A549 (cell line): Measurements from ENCODE around the gene PLCXD3. TPM values are rescaled to one million over a fixed set of nuclear protein-coding genes. Genes with fewer than 3 reads are reported as not detected.

Experiments
- ATAC-seq, 2 experiments: fragments of 200-7000 bp in 1 of 2; fragments of >200 bp in 1 of 2; cut with Nextera tagmentation in 1 of 2; cut with Tn5 transposase in 1 of 2; 3 replicates each; pipeline versions ENCODE4 v1.8.0 to v1.9.1; 2018 to 2020; ENCODE audit warnings: mild to moderate bottlenecking in 1 of 2, moderate library complexity in 1 of 2
- CTCF ChIA-PET: fragments of 300-600 bp; sonication (Branson Sonifier 250); formaldehyde crosslinking; extraction: SDS; loops from one replicate; lab custom pipeline; 2021; ENCODE audit warnings: antibody characterized with exemption, inconsistent platforms; lab: Yijun Ruan, JAX
- POLR2A ChIA-PET: fragments of 350-600 bp; formaldehyde crosslinking; extraction: SDS; loops from one replicate; lab custom pipeline; 2021; ENCODE audit warnings: antibody characterized with exemption, inconsistent platforms; lab: Yijun Ruan, JAX
- DNase-seq, 2 experiments: peaks; one replicate each; pipeline versions ENCODE4 v3.0.0 to v3.0.0-alpha.2; 2011 to 2016; ENCODE audit warnings: low read depth in 1 of 2, low spot score in 1 of 2
- FAIRE-seq: peaks from 2 replicates; lab custom pipeline; 2011; peaks lifted over from hg19 to GRCh38; lab: Jason Lieb, UNC
- H3K27ac ChIP-seq, 2 experiments: fragments of >200 bp; sonication (Bioruptor Twin); formaldehyde crosslinking; 3 replicates each; pipeline ENCODE4 v1.5.1; 2016 to 2017
- H3K4me1 ChIP-seq: fragments of >200 bp; sonication (Bioruptor Twin); formaldehyde crosslinking; 3 replicates; pipeline ENCODE4 v1.6.1; 2016
- H3K4me2 ChIP-seq: fragments of >200 bp; sonication (Bioruptor Twin); formaldehyde crosslinking; 3 replicates; pipeline ENCODE4 v1.6.1; 2016
- H3K4me3 ChIP-seq: fragments of >200 bp; sonication (Bioruptor Twin); formaldehyde crosslinking; 3 replicates; pipeline ENCODE4 v1.5.1; 2016
- H3K9me3 ChIP-seq: fragments of >200 bp; sonication (Bioruptor Twin); formaldehyde crosslinking; 3 replicates; pipeline ENCODE4 v1.6.1; 2016
- CHD2 ChIP-seq: fragments of 150-350 bp; IDR thresholded peaks from 2 replicates; pipeline ENCODE4 v1.6.1; 2014; ENCODE audit warnings: low read length; ENCODE audit not compliant: partially characterized antibody
- CHD4 ChIP-seq: fragments of 200-600 bp; sonication (generic); IDR thresholded peaks from 2 replicates; pipeline ENCODE4 v1.6.1; 2016; ENCODE audit warnings: antibody characterized with exemption, mild to moderate bottlenecking, borderline replicate concordance
- ESRRA ChIP-seq: fragments of 150-350 bp; IDR thresholded peaks from 2 replicates; pipeline ENCODE4 v1.6.1; 2014; ENCODE audit warnings: mild to moderate bottlenecking, low read length, borderline replicate concordance
- GATA3 ChIP-seq: IDR thresholded peaks from 2 replicates; pipeline ENCODE4 v1.6.1; 2012; ENCODE audit warnings: borderline replicate concordance
- HEYL ChIP-seq: fragments of 250-450 bp; sonication (Bioruptor Pico); IDR thresholded peaks from 2 replicates; pipeline ENCODE4 v1.8.0; 2021; ENCODE audit warnings: mild to moderate bottlenecking, moderate library complexity
- HOXB13 ChIP-seq: fragments of 250-450 bp; sonication (Bioruptor Pico); IDR thresholded peaks from 2 replicates; pipeline ENCODE4 v1.5.0; 2020; ENCODE audit warnings: low read depth, mild to moderate bottlenecking, moderate library complexity
- HOXB5 ChIP-seq: fragments of 250-450 bp; sonication (Bioruptor Pico); IDR thresholded peaks from 2 replicates; pipeline ENCODE4 v1.5.0; 2020; ENCODE audit warnings: mild to moderate bottlenecking, moderate library complexity
- NR3C1 ChIP-seq: fragments of >200 bp; sonication (Bioruptor Twin); formaldehyde crosslinking; IDR thresholded peaks from 3 replicates; pipeline ENCODE4 v1.6.1; 2017
- PHF8 ChIP-seq: fragments of 200-600 bp; sonication (generic); IDR thresholded peaks from 2 replicates; pipeline ENCODE4 v1.6.1; 2016; ENCODE audit warnings: low read depth, mild to moderate bottlenecking, antibody characterized with exemption, moderate library complexity, borderline replicate concordance
- POLR2A ChIP-seq: IDR thresholded peaks from 2 replicates; pipeline ENCODE4 v1.6.1; 2012; ENCODE audit warnings: mild to moderate bottlenecking, low read length
- RAD21 ChIP-seq, 2 experiments: fragments of >200 bp in 1 of 2; sonication (Bioruptor Twin) in 1 of 2; formaldehyde crosslinking in 1 of 2; IDR thresholded peaks in 1 of 2; conservative IDR thresholded peaks in 1 of 2; 2 replicates in 1 of 2; 3 replicates in 1 of 2; pipeline ENCODE4 v1.6.1; 2012 to 2018; ENCODE audit warnings: inconsistent platforms in 1 of 2
- RCOR1 ChIP-seq: fragments of 150-350 bp; IDR thresholded peaks from 2 replicates; pipeline ENCODE4 v1.6.1; 2014; ENCODE audit warnings: antibody characterized with exemption, low read length, low read depth
- RNF2 ChIP-seq: fragments of 200-600 bp; sonication (generic); IDR thresholded peaks from 2 replicates; pipeline ENCODE4 v1.6.1; 2016; ENCODE audit warnings: low read depth, mild to moderate bottlenecking, antibody characterized with exemption, moderate library complexity, borderline replicate concordance
- WGBS: methylation state at CpG from one replicate; pipeline ENCODE4 v1.1.6; 2017; ENCODE audit errors: missing lambda C conversion rate; 5-methylcytosine and 5-hydroxymethylcytosine counted together
- polyA plus RNA-seq, 4 experiments: library from polyadenylated mRNA; depleted of rRNA in 3 of 4; stranded (reverse); fragments of >200 nt; fragmentation: RNase III in 1 of 4; extraction: RNeasy Plus Mini Kit Qiagen cat#74134 plus additional on column Dnase treatment in 1 of 4; gene quantifications; 2 replicates in 3 of 4; 3 replicates in 1 of 4; pipeline ENCODE4 v1.2.3, GENCODE V29; 2011 to 2017
- TF ChIP-seq, protein P1 (sequence below): IDR thresholded peaks from 2 replicates; pipeline ENCODE4 v1.6.1; 2012; ENCODE audit warnings: low read depth, borderline replicate concordance
- TF ChIP-seq, protein P2 (sequence below): fragments of >200 bp; sonication (Bioruptor Twin); formaldehyde crosslinking; IDR thresholded peaks from 3 replicates; pipeline ENCODE4 v1.5.1; 2016
- TF ChIP-seq, protein P3 (sequence below): IDR thresholded peaks from 2 replicates; pipeline ENCODE4 v1.6.1; 2012
- TF ChIP-seq, protein P4 (sequence below): fragments of 250-450 bp; sonication (Bioruptor Pico); IDR thresholded peaks from 2 replicates; pipeline ENCODE4 v1.5.0; 2020; ENCODE audit warnings: low read depth, mild to moderate bottlenecking, moderate library complexity
- TF ChIP-seq, protein P5 (sequence below): fragments of 250-450 bp; sonication (Bioruptor Pico); IDR thresholded peaks from 2 replicates; pipeline ENCODE4 v1.5.0; 2021; ENCODE audit warnings: mild to moderate bottlenecking, moderate library complexity, borderline replicate concordance

Gene PLCXD3
- polyA plus RNA-seq, 2 of the 4 experiments (the other 2 are of a cell fraction) = 1.2 to 1.6 TPM

DNA sequence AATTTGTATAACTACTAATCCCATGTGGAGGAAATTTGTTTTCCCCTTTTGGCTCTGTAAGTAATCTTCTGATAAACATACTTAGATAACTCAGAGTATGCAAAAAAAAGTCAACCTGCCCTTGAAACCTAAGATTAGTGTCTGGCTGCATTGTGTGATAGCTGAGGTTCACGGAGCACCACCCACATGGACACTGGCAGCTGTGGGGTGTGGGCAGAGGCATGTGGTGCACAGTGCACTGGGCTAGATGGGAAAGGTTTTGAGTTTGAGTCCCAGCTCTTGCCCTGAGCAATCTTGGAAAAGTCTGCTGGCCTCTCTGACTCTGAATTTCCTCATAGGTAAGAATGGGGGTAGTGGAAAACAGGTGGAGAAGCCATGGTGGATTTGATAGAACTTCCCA is 75.1 kb downstream of the PLCXD3 start:
- POLR2A ChIA-PET = no interaction called here
- FAIRE-seq (no peak), ATAC-seq (no peak), DNase-seq (no peak)
- CTCF ChIA-PET = interaction anchor here (1.3 kb wide), 1 partner anchor 88 kb away, joined by 3 read pairs; no protein-coding TSS in a partner anchor
- H3K4me3 ChIP-seq = no peak overlapping the region
- TF ChIP-seq, protein P1, sequence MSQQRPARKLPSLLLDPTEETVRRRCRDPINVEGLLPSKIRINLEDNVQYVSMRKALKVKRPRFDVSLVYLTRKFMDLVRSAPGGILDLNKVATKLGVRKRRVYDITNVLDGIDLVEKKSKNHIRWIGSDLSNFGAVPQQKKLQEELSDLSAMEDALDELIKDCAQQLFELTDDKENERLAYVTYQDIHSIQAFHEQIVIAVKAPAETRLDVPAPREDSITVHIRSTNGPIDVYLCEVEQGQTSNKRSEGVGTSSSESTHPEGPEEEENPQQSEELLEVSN = no peak
- TF ChIP-seq RNF2 (no peak), NR3C1 (no peak)
- no peaks in the 10 kb centered on the region for H3K9me3 ChIP-seq
- H3K4me1 ChIP-seq = peaks cover 12% of the 10 kb centered on the region; the same call in 2 of the 3 replicates
- H3K4me2 ChIP-seq = no peak overlapping the region
- 81% methylated on average over 1 of the region's 1 CpG for WGBS
- H3K27ac ChIP-seq = no peak overlapping the region

DNA sequence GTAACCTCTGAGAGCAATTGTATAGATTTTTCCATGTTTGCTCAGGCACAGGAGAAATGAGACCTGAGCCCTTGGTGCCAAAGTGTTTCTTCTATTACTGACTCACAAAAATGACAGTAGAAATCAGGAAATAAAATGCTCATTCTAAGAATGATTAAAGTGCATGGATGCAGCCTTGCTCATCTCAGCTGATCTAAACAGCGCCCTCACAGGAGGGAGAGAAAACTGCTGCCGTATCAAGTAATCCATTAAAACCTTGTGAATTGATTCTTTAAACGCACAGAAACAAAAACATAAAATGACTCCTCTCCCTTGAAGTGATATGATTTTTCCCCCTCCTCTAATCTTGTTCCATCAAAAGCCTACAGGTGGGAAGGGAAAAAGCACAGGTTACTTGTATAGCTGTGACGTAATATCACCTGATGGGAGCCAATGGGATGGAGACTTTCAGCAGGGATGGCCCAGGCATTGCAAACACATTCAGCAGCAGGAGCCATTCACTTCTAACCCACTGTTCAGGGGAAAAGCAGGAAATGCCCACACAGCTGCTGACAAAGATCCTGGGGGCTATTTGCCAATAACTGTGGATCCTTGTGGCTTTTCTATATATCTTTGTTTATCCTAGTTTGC is 76.7 kb downstream of the PLCXD3 start:
- TF ChIP-seq POLR2A (no peak), RAD21 (conservative IDR thresholded peaks at IDR 0.05 in 1 of 2, IDR thresholded peaks at IDR 0.05 in 1 of 2) (peak in 1 of 2 experiments; percentile 11; a peak in 1 of 5 replicates)
- TF ChIP-seq, protein P2, sequence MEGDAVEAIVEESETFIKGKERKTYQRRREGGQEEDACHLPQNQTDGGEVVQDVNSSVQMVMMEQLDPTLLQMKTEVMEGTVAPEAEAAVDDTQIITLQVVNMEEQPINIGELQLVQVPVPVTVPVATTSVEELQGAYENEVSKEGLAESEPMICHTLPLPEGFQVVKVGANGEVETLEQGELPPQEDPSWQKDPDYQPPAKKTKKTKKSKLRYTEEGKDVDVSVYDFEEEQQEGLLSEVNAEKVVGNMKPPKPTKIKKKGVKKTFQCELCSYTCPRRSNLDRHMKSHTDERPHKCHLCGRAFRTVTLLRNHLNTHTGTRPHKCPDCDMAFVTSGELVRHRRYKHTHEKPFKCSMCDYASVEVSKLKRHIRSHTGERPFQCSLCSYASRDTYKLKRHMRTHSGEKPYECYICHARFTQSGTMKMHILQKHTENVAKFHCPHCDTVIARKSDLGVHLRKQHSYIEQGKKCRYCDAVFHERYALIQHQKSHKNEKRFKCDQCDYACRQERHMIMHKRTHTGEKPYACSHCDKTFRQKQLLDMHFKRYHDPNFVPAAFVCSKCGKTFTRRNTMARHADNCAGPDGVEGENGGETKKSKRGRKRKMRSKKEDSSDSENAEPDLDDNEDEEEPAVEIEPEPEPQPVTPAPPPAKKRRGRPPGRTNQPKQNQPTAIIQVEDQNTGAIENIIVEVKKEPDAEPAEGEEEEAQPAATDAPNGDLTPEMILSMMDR = peak; percentile 34; the same call in 1 of the 3 replicates
- TF ChIP-seq, all 56 proteins: peak for 2
- no peak for DNase-seq
- ChIA-PET CTCF (interaction anchor here (0.7 to 1.2 kb wide), 2 partner anchors 25 to 26 kb away, joined by 3 read pairs; no protein-coding TSS in a partner anchor), POLR2A (no interaction called here)
- no peak for FAIRE-seq
- H3K4me1 ChIP-seq = peaks cover 12% of the 10 kb centered on the region; the same call in 2 of the 3 replicates
- no peak overlapping the region for H3K4me3 ChIP-seq
- WGBS = 84% methylated on average over 4 of the region's 4 CpGs
- H3K9me3 ChIP-seq = no peaks in the 10 kb centered on the region
- H3K27ac ChIP-seq = no peak overlapping the region; a peak in 1 of 6 replicates
- H3K4me2 ChIP-seq = no peak overlapping the region
- peak in 1 of 2 experiments; percentile 55; a peak in 2 of 6 replicates for ATAC-seq

DNA sequence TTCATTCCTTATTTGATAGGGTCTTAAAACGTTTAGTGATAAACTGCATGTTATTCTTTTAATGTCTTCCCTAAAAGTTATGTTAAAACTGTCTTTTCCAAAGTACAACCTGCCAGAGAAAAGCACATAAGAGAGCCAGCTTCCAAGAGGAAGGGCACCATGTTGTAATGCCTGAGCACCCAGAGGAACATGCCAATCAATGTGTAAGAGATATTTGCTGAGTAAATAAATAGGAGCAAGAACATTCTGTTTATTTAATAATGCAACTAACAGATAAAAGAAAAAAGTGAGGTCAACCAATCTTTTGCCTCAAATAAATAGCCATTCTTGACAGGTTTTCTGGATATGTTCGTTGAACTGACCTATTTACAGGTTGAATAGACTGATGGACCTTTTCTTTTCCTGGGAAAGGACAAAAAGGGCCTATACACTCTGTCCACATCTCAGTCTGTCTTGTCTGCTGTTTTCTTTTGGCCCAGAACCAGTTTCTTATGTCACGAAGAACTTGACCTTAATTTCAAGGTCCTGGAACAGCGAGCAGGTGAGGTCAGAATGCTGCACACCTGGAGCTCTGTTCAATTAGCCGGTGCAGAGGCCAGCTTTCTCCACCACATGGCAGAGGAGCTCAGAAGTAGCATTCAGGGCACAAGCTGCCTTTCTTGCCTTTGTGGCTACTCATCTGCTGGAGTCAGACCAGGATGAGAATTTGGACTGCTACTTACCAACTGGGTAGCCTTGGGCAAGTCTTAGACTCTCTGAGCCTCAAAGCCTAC is 77.7 kb downstream of the PLCXD3 start:
- 51% methylated on average over 5 of the region's 5 CpGs for WGBS
- no peaks in the 10 kb centered on the region for H3K9me3 ChIP-seq
- peak; percentile 59 for FAIRE-seq
- ChIA-PET POLR2A (no interaction called here), CTCF (interaction anchor here (0.6 kb wide), 1 partner anchor 310 kb away, joined by 5 read pairs; no protein-coding TSS in a partner anchor)
- H3K27ac ChIP-seq = peak overlapping the region in 1 of 2 experiments; percentile 39; a peak in 1 of 6 replicates
- ATAC-seq = no peak
- H3K4me3 ChIP-seq = no peak overlapping the region
- H3K4me1 ChIP-seq = peaks cover 12% of the 10 kb centered on the region; the same call in 2 of the 3 replicates
- no peak for DNase-seq
- 0 out of 3 replicates have a peak overlapping the region, but pooled peaks have one; percentile 16 for H3K4me2 ChIP-seq
- TF ChIP-seq HOXB5 (CRISPR knock-in tag) = no peak
- TF ChIP-seq HEYL (CRISPR knock-in tag) = no peak
- TF ChIP-seq, protein P3, sequence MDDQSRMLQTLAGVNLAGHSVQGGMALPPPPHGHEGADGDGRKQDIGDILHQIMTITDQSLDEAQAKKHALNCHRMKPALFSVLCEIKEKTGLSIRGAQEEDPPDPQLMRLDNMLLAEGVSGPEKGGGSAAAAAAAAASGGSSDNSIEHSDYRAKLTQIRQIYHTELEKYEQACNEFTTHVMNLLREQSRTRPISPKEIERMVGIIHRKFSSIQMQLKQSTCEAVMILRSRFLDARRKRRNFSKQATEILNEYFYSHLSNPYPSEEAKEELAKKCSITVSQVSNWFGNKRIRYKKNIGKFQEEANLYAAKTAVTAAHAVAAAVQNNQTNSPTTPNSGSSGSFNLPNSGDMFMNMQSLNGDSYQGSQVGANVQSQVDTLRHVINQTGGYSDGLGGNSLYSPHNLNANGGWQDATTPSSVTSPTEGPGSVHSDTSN = no peak
- TF ChIP-seq PHF8 = no peak
- TF ChIP-seq CHD4 = no peak
- TF ChIP-seq HOXB13 = no peak
- no peak for TF ChIP-seq RCOR1
- TF ChIP-seq, protein P4, sequence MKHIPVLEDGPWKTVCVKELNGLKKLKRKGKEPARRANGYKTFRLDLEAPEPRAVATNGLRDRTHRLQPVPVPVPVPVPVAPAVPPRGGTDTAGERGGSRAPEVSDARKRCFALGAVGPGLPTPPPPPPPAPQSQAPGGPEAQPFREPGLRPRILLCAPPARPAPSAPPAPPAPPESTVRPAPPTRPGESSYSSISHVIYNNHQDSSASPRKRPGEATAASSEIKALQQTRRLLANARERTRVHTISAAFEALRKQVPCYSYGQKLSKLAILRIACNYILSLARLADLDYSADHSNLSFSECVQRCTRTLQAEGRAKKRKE = no peak
- no peak for TF ChIP-seq ESRRA
- TF ChIP-seq, protein P5, sequence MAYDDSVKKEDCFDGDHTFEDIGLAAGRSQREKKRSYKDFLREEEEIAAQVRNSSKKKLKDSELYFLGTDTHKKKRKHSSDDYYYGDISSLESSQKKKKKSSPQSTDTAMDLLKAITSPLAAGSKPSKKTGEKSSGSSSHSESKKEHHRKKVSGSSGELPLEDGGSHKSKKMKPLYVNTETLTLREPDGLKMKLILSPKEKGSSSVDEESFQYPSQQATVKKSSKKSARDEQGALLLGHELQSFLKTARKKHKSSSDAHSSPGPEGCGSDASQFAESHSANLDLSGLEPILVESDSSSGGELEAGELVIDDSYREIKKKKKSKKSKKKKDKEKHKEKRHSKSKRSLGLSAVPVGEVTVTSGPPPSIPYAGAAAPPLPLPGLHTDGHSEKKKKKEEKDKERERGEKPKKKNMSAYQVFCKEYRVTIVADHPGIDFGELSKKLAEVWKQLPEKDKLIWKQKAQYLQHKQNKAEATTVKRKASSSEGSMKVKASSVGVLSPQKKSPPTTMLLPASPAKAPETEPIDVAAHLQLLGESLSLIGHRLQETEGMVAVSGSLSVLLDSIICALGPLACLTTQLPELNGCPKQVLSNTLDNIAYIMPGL (CRISPR knock-in tag) = no peak
- TF ChIP-seq CHD2 = no peak
- no peak for TF ChIP-seq GATA3
